ENCODE data around the gene FRZB.

GRCh38 chr2:182827182-182827879 lies 39.1 kb downstream of the FRZB start:
- TF ChIP-seq CTCF (IDR thresholded peaks at IDR 0.05) (no peak), POLR2A (IDR thresholded peaks at IDR 0.05) (no peak)

Measured in adrenal gland (tissue), 5 donors.